MM.1S (cell line): ENCODE measurements around the gene MAP4K3.

Source experiments
- DNase-seq: peaks from one replicate; pipeline ENCODE4 v3.0.0-alpha.2; 2015
- H2AFZ ChIP-seq: fragments of 300-600 bp; sonication (generic); 2 replicates; pipeline ENCODE4 v1.6.0; 2016; ENCODE audit warnings: antibody characterized with exemption, low read length
- H3F3A ChIP-seq: fragments of 300-600 bp; sonication (generic); 2 replicates; pipeline ENCODE4 v1.6.1; 2016; ENCODE audit warnings: mild to moderate bottlenecking, antibody characterized with exemption, low read length, moderate library complexity, mixed read lengths; ENCODE audit not compliant: insufficient read depth
- H3K27ac ChIP-seq: fragments of 300-600 bp; sonication (generic); 2 replicates; pipeline ENCODE4 v1.5.1; 2016; ENCODE audit warnings: mild to moderate bottlenecking, low read length
- H3K27me3 ChIP-seq: fragments of 300-600 bp; sonication (generic); replicated peaks from 2 replicates; pipeline ENCODE4 v1.6.0; 2016; ENCODE audit warnings: low read length; ENCODE audit not compliant: insufficient read depth
- H3K36me3 ChIP-seq: fragments of 300-600 bp; sonication (generic); replicated peaks from 2 replicates; pipeline ENCODE4 v1.6.1; 2016; ENCODE audit warnings: mild to moderate bottlenecking, low read length, mixed read lengths; ENCODE audit not compliant: insufficient read depth
- H3K4me1 ChIP-seq: fragments of 300-600 bp; sonication (generic); 2 replicates; pipeline ENCODE4 v1.6.1; 2016; ENCODE audit warnings: low read length, mixed read lengths
- H3K4me2 ChIP-seq: fragments of 300-600 bp; sonication (generic); 2 replicates; pipeline ENCODE4 v1.6.0; 2016; ENCODE audit warnings: low read depth, low read length
- H3K4me3 ChIP-seq: fragments of 300-600 bp; sonication (generic); 2 replicates; pipeline ENCODE4 v1.5.1; 2016; ENCODE audit warnings: low read length, mixed read lengths
- H3K79me2 ChIP-seq: fragments of 300-600 bp; sonication (generic); 2 replicates; pipeline ENCODE4 v1.6.1; 2016; ENCODE audit warnings: mixed run types, low read length, mixed read lengths
- H3K9ac ChIP-seq: fragments of 300-600 bp; sonication (generic); 2 replicates; pipeline ENCODE4 v1.6.1; 2016; ENCODE audit warnings: low read length, mixed read lengths
- H3K9me2 ChIP-seq: fragments of 300-600 bp; sonication (generic); replicated peaks from 2 replicates; pipeline ENCODE4 v1.6.1; 2016; ENCODE audit warnings: mild to moderate bottlenecking, low read length, mixed read lengths; ENCODE audit not compliant: insufficient read depth
- H3K9me3 ChIP-seq: fragments of 300-600 bp; sonication (generic); replicated peaks from 2 replicates; pipeline ENCODE4 v1.6.1; 2016; ENCODE audit warnings: mild to moderate bottlenecking, low read length, mixed read lengths; ENCODE audit not compliant: insufficient read depth
- H4K20me1 ChIP-seq: fragments of 300-600 bp; sonication (generic); 2 replicates; pipeline ENCODE4 v1.6.1; 2016; ENCODE audit warnings: mild to moderate bottlenecking, low read length, moderate library complexity, mixed read lengths; ENCODE audit not compliant: insufficient read depth
- EZH2 ChIP-seq: fragments of 300-600 bp; sonication (generic); optimal IDR thresholded peaks from 2 replicates; pipeline ENCODE3; 2017; ENCODE audit warnings: low read depth, mild to moderate bottlenecking, antibody characterized with exemption, low read length, mixed read lengths
- EZH2phosphoT487 ChIP-seq: fragments of 300-600 bp; sonication (generic); IDR thresholded peaks from 2 replicates; pipeline ENCODE4 v1.6.1; 2018; ENCODE audit warnings: antibody characterized with exemption, low read length
- TF ChIP-seq, protein P1 (sequence below): fragments of 300-600 bp; sonication (generic); IDR thresholded peaks from 2 replicates; pipeline ENCODE4 v1.5.1; 2016; ENCODE audit warnings: antibody characterized with exemption, low read length, mixed read lengths

The MAP4K3 gene

DNA sequence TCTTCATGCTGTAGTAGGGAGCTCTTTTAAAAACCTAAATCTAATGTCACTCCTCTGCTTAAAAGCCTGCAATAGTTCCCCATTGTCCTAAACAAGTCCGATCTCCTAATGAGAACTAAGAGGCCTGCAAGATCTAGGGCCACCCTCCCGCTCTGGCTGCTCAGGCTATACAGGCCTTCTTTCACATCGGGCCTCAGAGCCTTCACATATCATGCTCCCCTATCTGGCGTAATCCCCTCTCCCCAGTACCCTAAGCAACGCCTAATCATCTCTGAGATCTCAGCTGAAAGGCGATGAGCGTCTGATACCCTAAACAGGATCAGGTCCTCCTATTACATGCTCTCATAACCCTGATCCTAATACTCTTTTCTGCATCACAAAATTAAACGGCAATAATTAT is 1.9 kb downstream of the MAP4K3 start:
- DNase-seq, result no peak
- Histone ChIP-seq H3K36me3 (no peaks in the 10 kb centered on the region), H3K4me1 (peaks cover 28% of the 10 kb centered on the region)

DNA sequence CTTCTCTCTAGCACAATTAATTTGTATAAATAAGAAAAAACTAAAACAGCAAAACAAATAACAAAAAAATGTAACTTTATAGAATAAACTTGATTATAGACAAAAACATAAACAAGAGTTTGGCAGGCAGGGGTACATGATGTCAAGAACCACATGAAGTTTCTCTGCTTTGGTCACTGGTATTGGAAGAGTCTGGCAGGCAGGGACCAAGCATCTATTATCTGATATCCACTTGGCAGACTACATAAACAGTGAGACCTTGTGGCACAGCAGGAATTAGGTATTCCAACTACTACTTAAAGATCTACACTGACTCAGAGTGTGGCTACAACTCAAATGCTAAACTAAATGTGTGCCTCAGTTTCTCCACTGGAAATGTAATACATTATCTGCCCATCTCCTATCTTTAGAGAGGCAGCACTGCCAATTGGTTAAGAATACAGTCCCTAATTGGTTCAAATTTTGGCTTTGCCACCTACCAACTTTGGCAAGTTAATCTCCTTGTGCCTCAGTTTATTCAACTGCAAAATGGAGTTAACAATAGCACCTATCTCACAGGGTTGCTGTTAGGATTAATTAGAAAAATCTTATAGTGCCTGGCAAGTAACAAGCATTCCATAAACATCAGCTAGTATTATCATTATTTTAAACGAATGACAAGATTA is 2.7 kb downstream of the MAP4K3 start:
- Histone ChIP-seq H3K9me2 (no peaks in the 10 kb centered on the region), H4K20me1 (peaks cover 4% of the 10 kb centered on the region; the same call in 1 of the 2 replicates), H3K9ac (no peak overlapping the region), H3K27me3 (no peaks in the 10 kb centered on the region), H3K4me1 (peaks cover 25% of the 10 kb centered on the region), H3K9me3 (no peaks in the 10 kb centered on the region), H3K79me2 (peaks cover 83% of the 10 kb centered on the region), H3F3A (peaks cover 11% of the 10 kb centered on the region; the same call in 1 of the 2 replicates), H3K4me3 (no peak overlapping the region), H3K27ac (no peak overlapping the region), H3K4me2 (peak overlapping the region; percentile 47; the same call in 1 of the 2 replicates), H3K36me3 (no peaks in the 10 kb centered on the region), H2AFZ (no peak overlapping the region)
- TF ChIP-seq EZH2 (no peak), EZH2phosphoT487 (no peak)
- TF ChIP-seq, protein P1, sequence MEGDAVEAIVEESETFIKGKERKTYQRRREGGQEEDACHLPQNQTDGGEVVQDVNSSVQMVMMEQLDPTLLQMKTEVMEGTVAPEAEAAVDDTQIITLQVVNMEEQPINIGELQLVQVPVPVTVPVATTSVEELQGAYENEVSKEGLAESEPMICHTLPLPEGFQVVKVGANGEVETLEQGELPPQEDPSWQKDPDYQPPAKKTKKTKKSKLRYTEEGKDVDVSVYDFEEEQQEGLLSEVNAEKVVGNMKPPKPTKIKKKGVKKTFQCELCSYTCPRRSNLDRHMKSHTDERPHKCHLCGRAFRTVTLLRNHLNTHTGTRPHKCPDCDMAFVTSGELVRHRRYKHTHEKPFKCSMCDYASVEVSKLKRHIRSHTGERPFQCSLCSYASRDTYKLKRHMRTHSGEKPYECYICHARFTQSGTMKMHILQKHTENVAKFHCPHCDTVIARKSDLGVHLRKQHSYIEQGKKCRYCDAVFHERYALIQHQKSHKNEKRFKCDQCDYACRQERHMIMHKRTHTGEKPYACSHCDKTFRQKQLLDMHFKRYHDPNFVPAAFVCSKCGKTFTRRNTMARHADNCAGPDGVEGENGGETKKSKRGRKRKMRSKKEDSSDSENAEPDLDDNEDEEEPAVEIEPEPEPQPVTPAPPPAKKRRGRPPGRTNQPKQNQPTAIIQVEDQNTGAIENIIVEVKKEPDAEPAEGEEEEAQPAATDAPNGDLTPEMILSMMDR, result no peak
- no peak for DNase-seq

More for the DNA sequence above, 1.9 kb downstream of the MAP4K3 start:
- H3K79me2 ChIP-seq, result peaks cover 75% of the 10 kb centered on the region
- TF ChIP-seq, protein P1, result no peak
- TF ChIP-seq EZH2phosphoT487 (no peak), EZH2 (no peak)
- no peaks in the 10 kb centered on the region for H3K9me3 ChIP-seq
- H3K27me3 ChIP-seq, result no peaks in the 10 kb centered on the region
- H3K4me3 ChIP-seq, result peak overlapping the region; percentile 88
- H2AFZ ChIP-seq, result no peak overlapping the region
- peak overlapping the region; percentile 47 for H3K4me2 ChIP-seq
- no peak overlapping the region for H3K27ac ChIP-seq
- no peaks in the 10 kb centered on the region for H3K9me2 ChIP-seq
- no peak overlapping the region for H3K9ac ChIP-seq
- H4K20me1 ChIP-seq, result peaks cover 4% of the 10 kb centered on the region; the same call in 1 of the 2 replicates
- H3F3A ChIP-seq, result peaks cover 11% of the 10 kb centered on the region; the same call in 1 of the 2 replicates

DNA sequence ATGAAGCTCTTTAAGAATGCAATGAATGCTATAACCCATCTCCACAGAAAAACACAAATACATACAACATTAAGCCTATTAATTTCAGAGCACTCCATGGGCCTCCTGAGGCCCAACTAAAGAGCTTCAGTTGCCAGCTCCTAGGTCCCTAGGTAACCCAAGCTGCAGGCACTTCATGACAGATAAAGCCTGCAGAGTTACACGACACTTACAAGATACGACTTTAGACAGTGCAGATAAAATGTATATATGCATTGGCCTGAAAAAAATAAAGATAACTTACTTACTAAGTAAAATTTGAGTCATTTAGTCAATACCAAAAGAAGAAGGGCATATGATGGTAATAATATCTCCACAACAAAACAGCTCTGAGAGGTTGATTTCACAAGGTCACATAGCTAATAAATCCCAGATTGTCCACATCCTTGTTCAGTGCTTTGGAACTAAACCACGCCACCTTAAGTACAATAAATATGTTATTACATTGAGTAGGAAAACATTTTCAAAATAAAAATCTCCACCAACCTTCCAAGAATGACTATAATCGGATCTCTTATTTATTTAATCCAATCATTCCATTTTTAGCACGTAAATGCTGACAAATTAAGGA is 3.4 kb downstream of the MAP4K3 start:
- H3K4me1 ChIP-seq, result peaks cover 22% of the 10 kb centered on the region
- H3K36me3 ChIP-seq, result no peaks in the 10 kb centered on the region
- peaks cover 11% of the 10 kb centered on the region; the same call in 1 of the 2 replicates for H3F3A ChIP-seq
- no peaks in the 10 kb centered on the region for H3K27me3 ChIP-seq
- H3K9ac ChIP-seq, result no peak overlapping the region
- H3K9me3 ChIP-seq, result no peaks in the 10 kb centered on the region
- no peaks in the 10 kb centered on the region for H3K9me2 ChIP-seq
- H3K27ac ChIP-seq, result no peak overlapping the region
- TF ChIP-seq, protein P1, result no peak
- no peak for TF ChIP-seq EZH2
- no peak for TF ChIP-seq EZH2phosphoT487
- no peak overlapping the region for H3K4me2 ChIP-seq
- peaks cover 4% of the 10 kb centered on the region; the same call in 1 of the 2 replicates for H4K20me1 ChIP-seq
- no peak overlapping the region for H2AFZ ChIP-seq
- no peak for DNase-seq
- H3K4me3 ChIP-seq, result no peak overlapping the region
- H3K79me2 ChIP-seq, result peaks cover 89% of the 10 kb centered on the region
